ENCODE results near the gene CYTH3.
A peak's percentile ranks its signal among the peaks of the same experiment; 100 is the strongest.
"Not testable (repeated sequence)": the region's sequence is repeated elsewhere in the genome, so short reads cannot be mapped to it uniquely, and the experiment has no call there.

Gene CYTH3

DNA sequence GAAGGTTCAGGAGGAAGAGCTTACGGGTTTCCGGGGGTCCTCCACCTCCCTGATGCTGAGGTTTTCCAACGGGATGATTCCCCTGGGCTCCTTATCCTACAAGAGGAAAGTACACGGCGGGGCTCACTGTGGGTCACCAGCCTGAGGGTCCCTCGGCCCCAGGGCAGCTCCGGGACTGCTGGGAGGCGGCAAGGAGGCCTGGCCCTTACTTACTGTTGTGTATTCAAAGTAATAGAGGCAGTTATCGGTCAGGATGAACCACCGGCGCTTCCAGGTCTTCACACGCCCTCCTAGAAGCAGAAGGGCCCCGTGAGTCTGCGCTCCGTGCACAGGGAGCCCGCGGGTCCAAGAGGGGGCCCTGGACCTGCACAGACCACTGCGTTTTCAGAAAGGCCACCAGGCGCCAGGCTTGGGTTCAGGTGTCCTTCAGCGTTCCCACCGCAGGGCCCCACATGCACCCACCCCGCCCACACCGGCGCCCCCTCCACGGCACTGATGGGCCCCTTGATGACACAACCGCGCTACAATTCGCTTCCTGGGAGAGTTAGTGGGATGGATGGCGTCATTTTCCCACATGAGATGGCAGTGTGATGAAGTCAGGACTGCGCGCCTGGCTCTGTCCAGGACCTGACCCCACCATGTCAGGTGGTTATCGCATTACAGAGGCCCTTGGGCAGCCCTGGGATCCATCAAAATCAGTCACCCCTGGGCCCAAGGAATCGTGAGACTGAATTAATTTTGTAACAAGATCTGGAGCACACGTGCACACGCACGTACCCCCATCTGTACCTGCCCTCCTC lies 106.7 kb downstream of the CYTH3 start:
- no peak for DNase-seq (ENCODE audit: low spot score)

DNA sequence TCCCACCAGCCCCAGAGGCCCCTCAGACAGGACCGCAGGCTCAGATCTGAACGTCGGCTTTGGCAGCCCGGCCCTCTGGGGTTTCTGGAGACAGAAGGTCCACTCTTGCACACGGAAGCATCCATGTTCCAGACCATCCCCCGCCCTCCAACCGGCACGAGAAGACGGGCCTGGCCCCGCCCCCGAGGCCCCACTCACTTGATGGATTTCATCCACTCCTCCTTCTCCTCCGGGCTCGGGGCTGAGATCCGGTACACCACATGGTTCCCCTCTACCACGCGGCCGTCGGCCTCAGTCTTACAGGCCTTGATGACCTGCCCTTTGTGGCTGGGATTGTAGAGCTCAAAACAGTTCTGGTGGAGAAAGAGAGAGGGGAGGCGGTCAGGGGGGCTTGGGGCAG lies 107.3 kb downstream of the CYTH3 start:
- no peak for DNase-seq (ENCODE audit: low spot score)

DNA sequence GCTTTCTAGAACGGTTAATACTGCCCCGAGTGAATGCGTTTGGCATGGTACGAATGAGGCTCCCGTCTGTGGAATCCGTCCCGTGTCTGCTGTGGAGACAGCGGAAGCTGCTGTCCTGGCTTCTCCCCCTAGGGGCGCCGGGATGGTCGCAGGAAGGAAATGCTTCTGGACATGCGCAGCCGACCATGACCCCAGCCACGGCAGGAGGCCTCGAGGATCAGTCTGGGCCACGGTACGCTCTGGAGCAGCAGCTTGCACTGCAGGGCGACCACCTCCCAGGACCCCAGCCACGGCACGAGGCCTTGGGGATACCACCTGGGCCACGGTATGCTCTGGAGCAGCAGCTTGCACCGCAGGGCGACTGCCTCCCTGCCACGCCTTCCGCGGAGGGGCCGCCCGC lies 107.9 kb downstream of the CYTH3 start:
- peak; percentile 66 for DNase-seq (ENCODE audit: low spot score)

DNA sequence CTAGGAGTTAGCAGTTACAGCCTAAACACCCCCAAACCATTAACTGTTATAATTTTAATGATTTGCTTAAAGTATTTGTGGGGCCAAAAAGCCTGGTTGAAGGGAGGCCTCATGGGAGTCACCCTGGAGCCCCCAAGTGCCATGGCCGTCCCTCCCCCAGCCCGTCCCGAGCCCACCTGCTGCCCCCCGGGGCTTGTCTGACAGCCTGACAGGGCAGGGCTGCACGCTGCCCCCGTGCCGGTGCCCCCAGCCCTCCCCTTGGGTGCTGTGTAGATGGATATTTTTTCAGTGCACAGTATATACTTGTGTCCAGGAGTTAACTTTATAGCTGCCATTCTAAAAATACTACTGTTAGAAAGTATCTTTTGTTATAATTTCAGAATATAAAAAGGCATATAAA lies 108.4 kb downstream of the CYTH3 start:
- no peak for DNase-seq (ENCODE audit: low spot score)

DNA sequence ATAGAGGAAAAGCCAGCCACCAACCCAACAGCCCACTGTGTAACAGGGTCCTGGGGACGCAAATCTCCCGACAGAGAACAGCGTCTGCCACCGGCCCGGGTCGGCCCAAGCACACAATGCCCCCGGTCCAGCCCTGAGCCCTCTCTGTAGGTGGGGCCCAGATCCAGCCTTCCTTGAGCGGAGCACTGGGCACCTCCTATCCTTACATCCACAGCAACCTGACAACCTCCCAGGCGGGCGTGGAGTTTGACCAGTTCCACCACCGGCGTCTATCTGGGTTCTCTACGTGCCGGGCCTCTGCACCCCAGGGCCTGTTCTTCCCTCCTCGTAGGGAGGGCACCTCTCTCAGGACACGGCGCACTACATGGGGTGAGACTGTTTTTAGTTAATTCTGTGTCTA lies 109.0 kb downstream of the CYTH3 start:
- no peak for DNase-seq (ENCODE audit: low spot score)

DNA sequence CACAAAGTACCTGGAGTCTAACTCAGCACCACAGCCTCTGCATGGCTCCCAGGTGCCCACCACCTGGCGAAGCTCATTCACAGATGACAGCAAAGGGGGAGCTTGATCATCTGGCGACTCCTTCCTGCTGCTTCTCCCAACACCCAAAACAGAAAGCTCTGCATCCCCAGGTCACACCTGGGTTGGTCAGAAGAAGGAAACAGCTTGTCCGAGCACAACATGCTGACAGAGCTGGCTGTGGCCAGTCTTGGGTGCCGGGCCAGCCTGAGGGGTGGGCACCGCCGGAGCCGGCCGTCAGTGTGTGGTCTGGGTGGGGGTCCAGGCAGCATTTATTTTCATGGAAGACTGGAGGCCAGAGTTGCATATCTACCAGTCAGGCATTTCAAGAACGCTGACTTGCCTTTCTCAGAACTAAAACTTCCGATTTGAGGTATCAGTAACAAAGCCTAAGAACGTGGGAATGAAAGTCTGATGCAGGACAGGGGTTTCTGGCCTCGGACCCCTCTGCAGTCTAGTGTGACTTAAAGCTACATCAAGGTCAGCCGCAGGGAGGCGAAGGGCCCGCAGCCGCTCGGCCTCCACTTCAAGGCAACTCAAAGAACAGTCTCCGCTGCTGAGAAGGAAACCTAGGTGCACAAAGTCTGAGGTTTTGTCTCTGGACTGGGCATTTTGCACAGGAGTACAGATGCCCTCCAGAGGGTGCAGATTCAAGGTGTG lies 109.6 kb downstream of the CYTH3 start:
- no peak for DNase-seq (ENCODE audit: low spot score)

DNA sequence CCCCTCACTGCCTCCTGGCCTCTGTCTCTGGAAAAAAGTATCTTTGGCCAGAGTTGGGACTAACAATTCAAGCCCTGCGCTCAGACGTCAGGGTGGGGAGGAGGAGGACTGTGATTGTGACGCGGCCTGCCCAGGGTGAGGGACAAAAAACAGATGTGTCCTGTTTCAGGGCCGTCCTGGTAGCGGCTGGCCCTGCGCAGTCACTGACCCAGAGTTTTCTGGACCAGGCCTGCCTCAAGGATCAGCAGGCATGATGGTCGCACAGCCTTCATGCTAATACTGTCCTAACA lies 110.1 kb downstream of the CYTH3 start:
- no peak for DNase-seq (ENCODE audit: low spot score)

DNA sequence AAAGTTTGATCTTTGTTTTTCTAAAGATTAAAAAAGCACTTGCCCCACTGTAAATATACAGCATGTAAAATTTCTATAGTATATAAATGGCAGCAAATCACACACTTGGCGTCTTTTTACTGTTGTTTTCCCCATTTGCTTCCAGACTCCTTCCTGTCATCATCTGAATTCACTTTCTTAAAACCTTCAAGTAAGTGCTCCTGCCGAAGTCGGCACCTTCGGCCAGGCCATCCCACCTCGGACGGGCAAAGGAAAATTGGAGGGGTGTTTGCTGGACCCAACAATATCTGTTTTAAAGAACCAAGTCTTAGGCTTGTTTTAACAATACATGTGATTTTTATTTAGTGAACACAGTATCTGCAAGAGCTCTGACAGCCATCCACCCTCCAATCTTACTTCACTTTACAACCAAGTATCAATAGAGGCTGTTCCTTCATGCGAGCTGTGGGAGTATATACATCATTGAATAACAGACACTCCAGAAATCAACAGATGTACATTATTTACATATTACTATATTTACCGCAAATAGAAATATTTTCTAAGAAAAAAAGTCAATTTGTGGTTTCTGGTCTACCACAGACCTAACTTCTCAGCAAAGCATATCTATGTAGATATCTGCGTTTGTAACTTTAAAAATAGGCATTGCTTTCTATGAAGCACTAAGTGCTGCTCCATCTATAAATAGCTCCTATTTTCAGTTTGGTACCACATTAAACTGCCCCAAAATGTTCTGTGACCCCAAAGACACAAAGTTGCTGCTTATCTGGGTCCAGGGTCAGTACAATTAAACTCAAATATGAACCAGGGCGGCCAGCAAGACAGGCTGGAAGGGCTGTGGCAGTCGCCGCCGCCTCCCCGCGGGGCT lies 110.7 kb downstream of the CYTH3 start:
- no peak for DNase-seq (ENCODE audit: low spot score)

DNA sequence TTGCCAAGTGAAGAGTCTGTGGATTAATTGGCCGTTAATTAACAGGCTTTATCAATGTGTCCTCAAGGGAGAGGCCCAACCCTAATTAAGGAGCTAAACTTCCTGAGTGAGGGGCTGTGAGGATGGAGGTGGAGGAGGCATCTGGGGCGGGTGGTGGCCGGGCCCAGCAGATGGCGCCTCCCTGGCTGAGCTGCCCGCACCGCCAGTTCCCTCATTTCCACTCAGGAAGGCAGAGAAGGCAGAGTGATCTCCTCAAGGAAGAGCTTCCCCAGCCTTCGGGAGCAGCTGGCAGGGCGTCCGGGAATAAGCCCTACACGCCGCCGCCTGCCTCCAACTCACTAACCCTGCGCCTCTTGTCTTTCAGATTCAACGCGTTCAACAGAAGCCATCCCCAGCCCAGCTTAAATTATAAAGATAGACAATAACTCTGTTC lies 112.2 kb downstream of the CYTH3 start:
- peak; percentile 86 for DNase-seq (ENCODE audit: low spot score)

DNA sequence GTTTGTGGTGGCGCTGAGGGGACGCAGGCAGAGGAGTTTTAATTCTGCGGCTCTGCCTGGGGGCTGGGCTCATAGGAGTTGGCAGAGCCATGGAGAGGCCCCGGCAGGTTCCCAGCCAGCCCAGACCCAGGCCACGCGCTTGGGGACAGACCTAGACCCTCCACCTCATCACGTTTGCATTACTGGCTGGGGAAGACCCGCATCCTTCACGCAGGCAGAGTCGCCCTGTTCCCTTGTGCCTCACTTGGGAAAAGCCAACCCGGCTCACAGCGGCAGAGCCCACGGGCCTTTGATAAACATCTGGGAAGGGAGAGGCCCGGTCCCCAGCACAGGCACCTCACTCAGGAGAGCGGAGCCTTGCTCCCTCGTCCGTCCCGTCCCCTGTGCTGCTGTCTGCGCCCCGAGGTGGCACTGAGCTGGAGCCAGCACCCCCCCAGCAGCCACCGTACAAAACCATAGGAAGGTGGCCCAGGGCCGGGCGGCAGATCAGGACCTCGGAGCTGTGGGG lies 112.8 kb downstream of the CYTH3 start:
- no peak for DNase-seq (ENCODE audit: low spot score)

DNA sequence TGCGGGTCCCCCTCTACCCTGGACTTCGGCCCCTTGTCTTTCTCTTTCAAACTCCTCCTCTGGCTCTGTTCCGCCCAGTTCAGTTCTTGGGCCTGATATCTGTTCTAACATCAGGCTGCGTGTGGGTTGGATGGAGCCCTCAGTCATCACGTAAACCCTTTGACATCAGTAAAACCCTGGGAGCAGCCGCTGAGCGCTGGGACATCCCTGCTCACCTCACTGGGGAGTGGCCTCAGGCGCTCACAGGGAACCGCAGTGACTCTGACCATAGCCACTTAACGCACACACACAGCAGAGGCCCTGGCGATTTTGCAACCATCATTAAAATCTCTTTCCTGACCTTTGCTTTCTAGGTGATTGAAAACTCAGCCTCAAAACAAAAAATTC lies 113.3 kb downstream of the CYTH3 start:
- DNase-seq (ENCODE audit: low spot score): no peak

DNA sequence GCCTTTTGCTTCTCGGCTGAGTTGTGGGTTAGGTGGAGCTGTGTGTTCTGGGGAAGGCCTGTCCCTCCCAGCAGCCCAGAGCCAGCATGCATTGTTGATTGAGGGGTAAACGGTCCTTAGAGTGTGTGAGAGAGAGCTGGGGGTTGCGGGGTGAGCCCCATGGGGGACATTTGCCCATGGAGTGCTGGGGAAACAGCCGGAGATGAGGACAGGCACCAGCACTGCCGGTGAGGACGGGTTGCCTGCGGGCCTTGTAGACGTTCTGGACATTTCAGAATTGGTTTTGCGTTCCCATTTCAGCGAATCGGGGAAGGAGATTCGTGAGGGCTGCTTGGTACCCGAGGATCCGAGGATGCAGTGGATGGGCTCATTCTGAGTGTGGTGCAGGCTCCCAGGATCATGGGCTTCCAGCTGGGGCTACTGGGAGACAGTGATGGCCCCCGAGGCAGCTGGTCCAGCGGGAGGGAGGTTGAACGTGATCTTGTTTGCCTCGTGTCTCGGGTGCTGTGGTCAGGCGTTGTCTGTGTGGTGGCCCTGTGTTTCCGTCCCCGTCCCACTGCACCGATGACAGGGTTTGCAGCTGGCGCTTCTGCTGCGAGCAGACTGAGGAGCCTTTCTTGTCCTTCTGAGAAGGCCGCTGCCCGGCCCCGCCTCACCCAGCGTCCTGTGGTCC lies 113.9 kb downstream of the CYTH3 start:
- no peak for DNase-seq (ENCODE audit: low spot score)

DNA sequence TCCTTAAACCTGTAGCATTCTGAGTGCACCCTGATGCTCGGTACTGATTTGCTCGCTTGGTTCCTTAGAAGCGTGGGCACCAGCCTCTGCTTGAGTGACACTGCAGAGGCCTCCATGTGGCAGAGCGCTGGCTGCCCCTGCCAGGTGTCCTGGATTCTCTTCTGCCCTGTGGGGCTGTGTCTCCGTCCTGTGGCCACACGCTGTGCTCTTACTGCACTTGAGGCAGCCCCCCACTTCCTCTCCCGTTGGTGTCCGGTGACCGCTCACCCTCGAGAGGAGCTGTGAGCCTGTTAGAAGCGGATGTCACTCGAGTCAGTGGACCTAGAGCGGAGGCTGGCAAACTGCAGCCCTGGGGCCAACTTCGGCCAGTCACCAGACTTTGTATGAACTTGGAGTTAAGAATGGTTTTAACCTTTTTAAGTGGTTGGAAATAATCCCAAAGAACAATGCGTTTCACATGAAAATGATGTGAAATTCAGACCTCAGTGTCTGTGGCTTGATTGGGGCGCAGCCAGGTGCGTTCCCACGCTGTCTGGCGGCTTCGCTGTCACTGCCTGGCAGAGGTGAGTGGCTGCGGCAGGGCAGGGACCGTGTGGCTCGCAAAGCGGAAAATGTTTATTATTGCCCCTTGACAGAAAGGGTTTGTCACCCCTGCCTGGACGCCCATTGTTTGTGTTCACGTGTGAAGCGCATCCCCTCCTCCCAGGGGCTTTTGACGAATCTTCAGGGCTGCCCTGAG lies 114.6 kb downstream of the CYTH3 start:
- no peak for DNase-seq (ENCODE audit: low spot score)

DNA sequence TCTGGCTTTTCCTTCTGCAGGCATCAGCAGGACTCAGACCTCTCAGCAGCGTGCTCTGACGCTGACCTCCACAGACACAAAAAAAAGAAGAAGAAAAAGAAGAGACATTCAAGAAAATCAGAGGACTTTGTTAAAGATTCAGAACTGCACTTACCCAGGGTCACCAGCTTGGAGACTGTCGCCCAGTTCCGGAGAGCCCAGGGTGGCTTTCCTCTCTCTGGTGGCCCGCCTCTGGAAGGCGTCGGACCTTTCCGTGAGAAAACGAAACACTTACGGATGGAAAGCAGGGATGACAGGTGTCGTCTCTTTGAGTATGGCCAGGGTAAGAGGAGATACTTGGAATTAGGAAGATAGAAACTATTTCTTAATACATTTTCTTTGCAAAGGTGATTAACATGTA lies 115.7 kb downstream of the CYTH3 start:
- DNase-seq (ENCODE audit: low spot score): no peak

DNA sequence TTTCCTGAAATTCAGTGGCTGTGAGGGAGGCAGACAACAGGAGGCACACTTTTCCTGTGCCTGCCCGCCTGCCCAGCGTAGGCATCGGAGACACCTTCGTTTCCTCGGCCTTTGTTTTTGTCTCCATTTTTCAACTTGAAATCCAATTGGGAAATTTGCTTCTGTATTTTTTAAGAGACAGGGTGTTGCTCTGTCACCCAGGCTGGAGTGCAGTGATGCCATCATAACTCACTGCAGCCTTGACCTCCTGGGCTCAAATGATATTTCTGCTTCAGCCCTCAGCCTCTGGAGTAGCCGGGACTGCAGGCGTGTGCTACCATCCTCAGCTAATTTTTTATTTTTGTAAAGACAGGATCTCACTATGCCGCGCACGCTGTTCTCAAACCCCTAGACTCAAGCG lies 116.8 kb downstream of the CYTH3 start:
- DNase-seq (ENCODE audit: low spot score): no peak

DNA sequence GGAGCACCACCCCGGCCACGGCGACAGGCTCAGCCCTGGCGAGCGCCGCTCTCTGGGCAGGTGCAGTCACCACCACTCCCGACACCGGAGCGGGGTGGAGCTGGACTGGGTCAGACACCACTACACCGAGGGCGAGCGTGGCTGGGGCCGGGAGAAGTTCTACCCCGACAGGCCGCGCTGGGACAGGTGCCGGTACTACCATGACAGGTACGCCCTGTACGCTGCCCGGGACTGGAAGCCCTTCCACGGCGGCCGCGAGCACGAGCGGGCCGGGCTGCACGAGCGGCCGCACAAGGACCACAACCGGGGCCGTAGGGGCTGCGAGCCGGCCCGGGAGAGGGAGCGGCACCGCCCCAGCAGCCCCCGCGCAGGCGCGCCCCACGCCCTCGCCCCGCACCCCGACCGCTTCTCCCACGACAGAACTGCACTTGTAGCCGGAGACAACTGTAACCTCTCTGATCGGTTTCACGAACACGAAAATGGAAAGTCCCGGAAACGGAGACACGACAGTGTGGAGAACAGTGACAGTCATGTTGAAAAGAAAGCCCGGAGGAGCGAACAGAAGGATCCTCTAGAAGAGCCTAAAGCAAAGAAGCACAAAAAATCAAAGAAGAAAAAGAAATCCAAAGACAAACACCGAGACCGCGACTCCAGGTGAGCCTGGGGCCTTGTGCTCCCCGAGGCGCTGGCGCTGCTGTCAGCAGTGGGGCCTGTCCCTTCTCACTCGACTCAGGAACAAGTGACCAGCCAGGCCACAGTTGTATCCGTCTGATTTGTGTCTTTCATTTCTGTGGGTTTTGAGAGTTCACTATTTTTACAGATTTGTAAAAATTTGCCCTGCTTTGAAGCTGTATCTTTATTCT lies 117.7 kb downstream of the CYTH3 start:
- no peak for DNase-seq (ENCODE audit: low spot score)

DNA sequence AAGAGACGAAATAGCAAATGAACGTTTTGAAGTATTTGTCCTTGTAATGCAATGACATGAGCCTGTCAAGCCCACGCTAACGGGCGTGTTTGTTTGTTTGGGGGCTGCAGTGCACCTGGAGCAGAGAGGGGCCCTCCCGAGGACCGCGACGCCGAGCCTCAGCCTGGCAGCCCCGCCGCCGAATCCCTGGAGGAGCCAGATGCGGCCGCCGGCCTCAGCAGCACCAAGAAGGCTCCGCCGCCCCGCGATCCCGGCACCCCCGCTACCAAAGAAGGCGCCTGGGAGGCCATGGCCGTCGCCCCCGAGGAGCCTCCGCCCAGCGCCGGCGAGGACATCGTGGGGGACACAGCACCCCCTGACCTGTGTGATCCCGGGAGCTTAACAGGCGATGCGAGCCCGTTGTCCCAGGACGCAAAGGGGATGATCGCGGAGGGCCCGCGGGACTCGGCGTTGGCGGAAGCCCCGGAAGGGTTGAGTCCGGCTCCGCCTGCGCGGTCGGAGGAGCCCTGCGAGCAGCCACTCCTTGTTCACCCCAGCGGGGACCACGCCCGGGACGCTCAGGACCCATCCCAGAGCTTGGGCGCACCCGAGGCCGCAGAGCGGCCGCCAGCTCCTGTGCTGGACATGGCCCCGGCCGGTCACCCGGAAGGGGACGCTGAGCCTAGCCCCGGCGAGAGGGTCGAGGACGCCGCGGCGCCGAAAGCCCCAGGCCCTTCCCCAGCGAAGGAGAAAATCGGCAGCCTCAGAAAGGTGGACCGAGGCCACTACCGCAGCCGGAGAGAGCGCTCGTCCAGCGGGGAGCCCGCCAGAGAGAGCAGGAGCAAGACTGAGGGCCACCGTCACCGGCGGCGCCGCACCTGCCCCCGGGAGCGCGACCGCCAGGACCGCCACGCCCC lies 118.5 kb downstream of the CYTH3 start:
- no peak for DNase-seq (ENCODE audit: low spot score)

DNA sequence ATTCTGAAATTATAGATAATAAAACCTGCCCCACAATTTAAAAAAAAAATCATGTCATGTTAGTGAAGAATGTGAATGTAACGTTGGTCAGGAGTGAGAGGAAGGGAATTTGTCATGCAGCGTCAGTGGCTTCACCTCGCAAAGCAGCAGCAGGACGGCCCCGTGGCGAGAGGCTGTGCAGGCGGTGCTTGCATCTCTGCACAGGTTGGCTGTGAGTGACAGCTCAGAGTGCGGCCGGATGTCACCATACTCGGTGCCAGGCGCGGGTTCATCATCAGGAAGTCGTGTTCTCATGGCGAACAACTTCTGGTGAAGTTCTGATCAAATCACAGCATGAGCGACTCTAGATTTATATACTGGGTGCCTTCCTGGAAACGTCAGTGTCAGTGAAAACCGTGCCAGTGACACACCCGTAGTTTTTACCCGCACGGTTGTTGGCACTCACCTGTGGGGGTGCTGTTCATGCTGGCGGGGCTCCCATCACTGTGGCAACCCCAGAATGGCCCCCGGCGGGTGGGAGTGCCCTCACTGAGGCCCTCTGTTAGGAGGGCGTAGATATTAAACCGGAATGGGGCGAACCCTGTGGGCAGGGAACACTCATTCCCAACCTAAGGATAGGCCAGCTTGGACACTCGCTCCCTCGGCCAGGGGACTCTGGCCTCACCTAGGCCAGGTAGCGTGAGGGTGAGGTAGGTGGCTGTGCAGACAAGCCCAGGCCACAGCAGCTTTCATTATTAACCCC lies 120.3 kb downstream of the CYTH3 start:
- DNase-seq (ENCODE audit: low spot score): no peak

DNA sequence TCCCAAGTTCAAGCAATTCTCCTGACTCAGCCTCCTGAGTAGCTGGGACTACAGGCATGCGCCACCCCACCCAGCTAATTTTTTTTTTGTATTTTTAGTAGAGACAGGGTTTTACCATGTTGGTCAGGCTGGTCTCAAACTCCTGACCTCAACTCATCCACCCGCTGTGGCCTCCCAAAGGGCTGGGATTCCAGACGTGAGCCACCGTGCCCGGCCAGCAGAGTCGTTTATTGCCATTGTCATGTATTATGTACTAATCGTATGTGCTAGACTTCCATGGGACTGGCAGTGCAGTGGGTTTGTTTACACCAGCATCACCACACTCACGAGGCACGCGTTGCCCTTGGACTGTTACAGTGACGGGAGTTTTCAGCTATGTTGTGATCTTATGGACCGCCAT lies 120.9 kb downstream of the CYTH3 start:
- DNase-seq (ENCODE audit: low spot score): not testable (repeated sequence)

All from HuH-7.5 (cell line).